Measurements from ENCODE around the gene ERGIC1. TPM values are rescaled to one million over a fixed set of nuclear protein-coding genes. Genes with fewer than 3 reads are reported as not detected.
"Not testable (repeated sequence)": the region's sequence is repeated elsewhere in the genome, so short reads cannot be mapped to it uniquely, and the experiment has no call there.

The ERGIC1 gene
- total RNA-seq, 1 donor from 2014 or later, result 118 TPM

DNA sequence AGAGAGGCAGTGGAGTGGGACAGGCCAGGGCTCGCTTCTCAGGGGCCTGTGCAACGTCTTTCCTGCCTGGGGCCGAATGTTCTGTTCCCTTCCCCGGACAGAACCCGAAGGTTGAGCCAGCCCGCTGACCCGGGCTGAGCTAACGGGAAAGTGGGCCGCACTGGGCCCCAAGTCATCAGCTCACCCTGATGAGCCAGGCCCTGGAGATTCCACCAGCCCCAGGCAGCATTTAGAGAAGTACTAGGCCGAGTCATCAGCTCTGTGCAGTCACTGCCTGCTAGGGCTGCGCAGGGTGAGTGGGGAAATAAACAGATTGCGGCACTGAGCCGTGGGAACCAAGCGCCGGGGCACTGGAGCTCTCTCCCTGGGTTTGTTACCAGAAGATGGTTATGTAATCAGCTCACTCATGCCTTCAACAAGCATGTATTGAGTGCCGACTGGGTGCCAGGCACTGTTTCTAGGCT is 33.9 kb upstream of the ERGIC1 start:
- DNase-seq (ENCODE audit: low spot score), result no peak

DNA sequence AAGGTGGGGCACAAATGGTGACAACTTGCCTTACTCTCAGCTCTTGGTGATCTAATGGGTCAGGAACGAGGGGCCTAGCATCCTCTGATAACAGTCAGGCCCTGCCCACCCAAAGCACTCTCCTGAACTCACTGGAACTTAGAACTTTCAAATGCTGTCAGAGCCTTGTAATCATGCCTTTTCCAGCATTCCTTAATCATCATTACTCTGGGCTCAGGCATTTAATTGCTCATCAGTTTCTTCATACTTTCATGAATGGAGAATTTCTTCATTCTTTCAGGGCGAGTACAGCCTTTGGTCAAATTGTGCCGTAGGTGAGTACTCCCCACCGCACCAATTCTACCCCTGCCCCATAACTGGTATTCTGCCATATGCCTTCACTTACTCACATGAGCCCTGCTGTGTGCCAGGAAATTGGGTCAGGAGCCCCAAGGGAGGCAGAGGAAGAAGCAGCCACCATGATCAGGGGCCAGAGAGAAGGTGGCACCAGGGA is 32.8 kb upstream of the ERGIC1 start:
- no peak for DNase-seq (ENCODE audit: low spot score)

DNA sequence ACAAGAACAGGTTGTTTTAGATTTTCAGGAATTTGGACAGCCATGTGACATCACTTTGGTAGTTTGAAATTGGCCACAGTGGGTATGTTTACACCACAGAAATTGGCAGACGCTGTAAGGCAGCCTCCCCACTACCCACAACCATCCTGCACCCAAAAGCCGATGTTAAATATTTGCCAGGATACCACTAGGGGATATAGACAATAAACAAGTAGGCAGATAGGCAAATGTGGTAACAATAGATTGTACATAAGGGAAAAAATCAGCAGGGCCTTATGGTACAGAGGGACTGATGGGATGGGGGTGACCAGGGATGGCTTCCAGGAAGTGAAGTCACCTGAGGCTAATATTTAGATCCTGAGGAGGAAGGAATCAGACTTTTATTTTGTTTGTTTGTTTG is 31.9 kb upstream of the ERGIC1 start:
- no peak for DNase-seq (ENCODE audit: low spot score)

DNA sequence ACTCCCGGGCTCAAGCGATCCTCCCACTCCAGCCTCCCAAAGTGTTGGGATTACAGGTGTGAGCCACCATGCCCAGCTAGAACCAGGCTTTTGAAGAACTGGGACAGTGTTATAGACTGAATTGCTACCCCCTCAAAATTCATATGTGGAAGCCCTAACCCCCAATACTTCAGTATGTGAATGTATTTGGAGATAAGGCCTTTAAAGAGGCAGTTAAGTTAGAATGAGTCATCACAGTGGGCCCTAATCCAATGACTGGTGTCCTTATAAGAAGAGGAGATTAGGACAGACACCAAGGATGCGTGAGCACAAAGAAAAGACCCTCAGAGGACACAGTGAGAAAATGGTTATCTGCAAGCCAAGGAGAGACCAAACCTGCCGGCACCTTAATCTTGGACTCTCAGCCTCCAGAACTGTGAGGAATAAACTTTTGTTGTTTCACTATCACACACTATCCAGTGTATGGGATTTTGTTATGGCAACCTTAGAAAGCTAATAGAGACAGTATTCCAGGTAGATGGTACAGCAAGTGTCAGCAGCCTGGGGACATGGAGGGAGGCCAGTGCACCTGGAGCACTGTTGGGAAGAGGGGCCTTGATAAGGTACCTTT is 31.4 kb upstream of the ERGIC1 start:
- no peak for DNase-seq (ENCODE audit: low spot score)

DNA sequence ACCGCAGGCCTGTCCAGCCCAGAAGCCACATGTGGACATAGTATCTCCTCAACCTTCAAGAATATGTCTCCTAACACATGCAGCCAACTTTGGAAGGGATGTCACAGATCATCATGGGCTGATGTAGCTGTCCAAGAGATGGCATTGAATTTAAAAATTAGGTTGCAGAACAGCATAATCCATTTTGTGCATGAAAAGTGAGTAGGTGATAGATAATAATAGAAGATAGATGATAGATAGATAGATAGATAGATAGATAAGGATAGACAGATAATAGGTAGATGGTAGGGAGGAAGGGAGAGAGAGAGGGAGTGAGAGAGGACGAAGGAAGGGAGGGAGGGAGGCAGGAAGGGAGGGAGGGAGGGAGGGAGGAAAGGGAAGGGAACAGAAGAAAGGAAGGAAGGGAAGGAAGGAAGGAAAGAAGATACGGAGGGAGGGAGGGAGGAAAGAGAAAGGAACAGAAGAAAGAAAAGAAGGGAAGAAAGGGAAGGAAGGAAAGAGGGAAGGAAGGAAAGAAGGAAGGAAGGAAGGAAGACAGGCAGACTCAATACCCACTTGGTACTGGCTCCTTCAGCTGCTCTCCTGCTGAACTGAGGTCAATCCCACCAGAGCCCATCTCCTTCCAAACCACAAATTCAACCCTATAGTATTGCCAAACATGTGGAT is 28.9 kb upstream of the ERGIC1 start:
- no peak for DNase-seq (ENCODE audit: low spot score)

DNA sequence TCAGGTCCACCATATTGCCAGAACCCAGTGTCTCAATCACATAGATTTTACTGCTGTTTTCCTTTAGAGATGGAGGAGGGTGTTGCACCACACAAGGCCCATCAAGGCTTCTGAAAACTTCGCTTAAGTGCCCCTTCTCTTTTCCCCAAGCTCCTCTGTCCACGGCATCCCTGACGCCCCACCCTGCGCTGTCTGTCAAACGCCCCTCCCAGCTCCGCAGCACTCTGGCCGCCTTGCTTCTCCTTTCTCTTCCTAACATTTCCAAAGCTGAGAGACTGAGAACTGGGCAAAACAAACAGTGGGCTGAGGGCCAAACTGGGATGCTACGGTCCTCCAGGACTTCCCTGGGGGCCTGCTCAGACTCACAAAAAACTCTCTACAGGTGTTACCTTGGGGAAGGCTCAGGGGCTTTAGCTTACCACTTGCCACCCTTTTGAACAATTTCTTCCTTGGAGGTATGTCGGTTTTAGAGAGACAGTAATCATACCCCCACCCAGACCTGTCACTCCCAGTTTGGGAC is 28.3 kb upstream of the ERGIC1 start:
- no peak for DNase-seq (ENCODE audit: low spot score)

DNA sequence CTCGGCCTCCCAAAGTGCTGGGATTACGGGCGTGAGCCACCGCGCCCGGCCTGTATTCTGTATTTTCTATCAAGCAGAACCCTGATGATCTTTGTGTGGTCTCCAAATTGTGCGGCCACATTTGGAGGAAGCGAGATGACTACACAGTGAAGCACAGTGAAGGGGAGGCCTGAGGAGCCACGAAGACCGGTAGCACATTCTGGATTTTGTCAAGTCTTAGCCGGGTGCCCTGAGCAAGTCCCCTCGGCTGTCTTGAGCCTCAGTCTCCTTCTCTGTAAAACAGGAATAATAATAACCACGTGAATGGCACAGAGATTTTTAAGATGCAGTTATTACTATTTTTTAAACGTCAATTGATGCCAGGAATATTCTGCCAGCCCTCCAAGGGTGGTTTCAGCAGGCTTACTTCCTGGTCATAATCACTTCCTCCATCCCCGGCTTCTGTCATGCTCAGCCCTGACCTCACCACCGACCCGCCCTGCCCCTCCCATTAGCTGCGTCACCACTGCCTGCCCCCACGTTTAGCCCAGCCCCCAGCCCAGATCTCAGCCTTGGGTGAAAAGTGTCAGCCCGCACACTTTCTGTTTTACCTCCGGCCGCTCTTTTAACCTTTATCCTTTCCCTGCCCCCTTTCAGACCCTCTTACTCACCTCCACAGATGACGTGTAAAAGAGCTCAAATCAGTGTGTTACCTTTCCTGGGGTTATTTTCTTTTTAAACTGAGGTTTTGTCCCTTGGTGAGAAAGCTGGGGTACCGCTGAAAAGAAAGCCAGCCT is 27.0 kb upstream of the ERGIC1 start:
- peak; percentile 91 for DNase-seq (ENCODE audit: low spot score)

DNA sequence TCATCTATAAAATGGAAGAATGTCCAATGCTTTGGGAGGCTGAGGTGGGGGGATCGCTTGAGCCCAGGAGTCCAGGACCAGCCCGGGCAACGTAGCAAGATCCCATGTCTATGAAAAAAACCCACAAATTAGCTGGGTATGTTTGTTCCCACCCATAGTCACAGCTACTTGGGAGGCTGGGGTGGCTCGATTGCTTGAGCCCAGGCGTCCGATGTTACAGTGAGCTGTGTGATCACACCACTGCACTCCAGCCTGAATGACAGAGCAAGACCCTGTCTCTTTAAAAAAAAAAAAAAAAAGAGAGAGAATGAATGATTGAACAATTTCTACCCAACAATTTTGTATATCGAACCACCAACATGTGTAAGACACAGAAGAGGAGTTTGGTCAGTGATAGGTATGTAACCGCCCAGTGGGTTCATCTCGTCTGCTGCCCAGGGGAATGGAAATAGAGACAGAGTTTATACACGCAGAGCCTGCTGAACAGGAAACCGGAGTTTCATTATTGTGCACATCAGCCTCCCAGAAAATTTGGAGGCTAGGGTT is 26.2 kb upstream of the ERGIC1 start:
- DNase-seq (ENCODE audit: low spot score), result no peak

DNA sequence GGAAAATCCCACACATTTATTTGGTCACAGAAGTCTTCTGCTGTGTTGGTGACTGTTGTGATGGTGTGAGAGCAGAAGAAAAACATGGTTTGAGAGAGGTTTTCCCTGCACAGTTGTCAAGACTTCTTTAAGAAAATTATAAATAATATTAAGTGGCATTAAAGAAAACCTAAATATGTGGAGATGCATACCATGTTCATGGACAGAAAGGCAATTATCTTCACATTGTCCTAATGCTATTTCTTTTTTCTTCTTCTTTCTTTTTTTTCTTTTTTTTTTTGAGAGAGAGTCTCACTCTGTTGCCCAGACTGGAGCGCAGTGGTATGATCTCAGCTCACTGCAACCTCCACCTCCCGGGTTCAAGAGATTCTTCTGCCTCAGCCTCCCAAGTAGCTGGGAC is 24.3 kb upstream of the ERGIC1 start:
- no peak for DNase-seq (ENCODE audit: low spot score)

DNA sequence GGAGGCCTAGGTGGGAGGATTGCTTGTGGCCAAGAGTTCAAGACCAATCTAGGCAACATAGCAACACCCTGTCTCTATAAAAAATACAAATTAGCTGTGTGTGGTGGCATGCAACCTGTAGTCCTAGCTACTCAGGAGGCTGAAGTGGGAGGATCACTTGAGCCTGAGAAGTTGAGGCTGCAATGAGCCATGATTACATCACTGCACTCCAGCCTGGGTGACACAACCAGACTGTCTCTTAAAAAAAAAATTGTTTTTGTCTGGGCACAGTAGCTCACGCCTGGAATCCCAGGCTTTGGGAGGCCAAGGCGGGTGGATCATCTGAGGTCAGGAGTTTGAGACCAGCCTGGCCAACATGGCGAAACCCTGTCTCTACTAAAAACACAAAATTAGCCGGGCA is 23.1 kb upstream of the ERGIC1 start:
- DNase-seq (ENCODE audit: low spot score), result not testable (repeated sequence)

DNA sequence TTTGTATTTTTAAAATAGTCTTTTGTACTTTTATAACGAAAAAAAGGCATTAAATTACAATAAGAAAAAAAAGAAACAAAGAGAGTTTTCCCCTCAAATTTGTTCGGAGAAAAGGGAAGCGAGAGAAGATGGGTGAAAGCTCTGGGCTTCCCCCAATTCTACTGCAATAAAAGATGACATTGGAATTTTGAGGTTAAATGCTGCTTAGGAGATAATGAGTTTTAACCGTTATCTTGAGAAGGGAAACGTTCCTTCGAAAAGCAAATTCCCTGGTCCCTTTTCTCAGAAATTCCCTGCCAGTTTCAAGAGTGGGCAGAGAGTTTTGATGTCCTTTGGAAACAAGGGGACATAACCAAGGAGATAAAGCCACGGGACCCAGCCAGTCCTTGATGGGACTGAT is 18.4 kb upstream of the ERGIC1 start:
- DNase-seq (ENCODE audit: low spot score), result no peak

DNA sequence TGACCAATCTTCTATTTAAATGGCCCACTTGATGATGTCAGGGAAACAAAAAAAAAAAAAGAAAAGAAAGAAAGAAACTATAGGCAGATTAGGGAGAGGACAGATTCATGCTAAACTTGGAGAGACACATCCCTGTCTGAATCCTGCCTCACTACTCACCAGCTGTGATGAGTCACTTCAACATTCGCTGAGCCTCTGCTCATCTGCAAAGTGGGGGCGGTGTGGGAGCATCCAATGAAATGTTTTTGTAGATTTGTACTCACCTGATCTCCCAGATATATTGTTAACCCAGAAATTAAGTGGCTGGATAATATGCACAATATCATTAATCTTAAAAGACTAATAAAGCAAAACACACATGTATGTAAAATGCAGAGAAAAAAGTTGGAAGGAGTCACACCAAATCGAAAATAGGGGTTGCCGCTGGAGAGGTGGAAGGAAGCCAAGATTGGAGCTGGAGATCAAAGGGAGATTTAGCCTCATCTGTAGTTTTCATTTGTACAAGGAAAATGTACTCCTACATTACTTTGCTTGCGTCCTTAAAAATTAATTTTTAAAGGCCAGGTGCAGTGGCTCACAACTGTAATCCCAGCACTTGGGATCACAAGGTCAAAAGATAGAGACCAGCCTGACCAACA is 17.0 kb upstream of the ERGIC1 start:
- no peak for DNase-seq (ENCODE audit: low spot score)

DNA sequence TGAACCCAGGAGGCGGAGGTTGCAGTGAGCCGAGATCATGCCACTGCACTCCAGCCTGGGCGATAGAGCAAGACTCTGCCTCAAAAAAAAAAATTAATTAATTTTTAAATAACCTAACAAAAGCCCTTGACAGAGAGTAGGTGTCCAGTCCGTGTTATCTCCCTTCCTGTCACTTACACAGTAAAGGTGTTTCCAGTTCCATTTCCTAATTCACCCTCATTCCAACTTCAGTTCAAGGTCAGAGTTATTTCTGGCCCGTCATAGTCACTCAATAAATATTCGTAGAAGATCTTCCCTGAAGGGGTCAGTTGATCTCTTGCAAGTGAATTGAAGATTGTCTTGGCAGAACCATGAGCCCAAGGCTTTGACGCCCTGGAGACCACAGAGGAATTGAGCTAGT is 16.4 kb upstream of the ERGIC1 start:
- DNase-seq (ENCODE audit: low spot score), result no peak

DNA sequence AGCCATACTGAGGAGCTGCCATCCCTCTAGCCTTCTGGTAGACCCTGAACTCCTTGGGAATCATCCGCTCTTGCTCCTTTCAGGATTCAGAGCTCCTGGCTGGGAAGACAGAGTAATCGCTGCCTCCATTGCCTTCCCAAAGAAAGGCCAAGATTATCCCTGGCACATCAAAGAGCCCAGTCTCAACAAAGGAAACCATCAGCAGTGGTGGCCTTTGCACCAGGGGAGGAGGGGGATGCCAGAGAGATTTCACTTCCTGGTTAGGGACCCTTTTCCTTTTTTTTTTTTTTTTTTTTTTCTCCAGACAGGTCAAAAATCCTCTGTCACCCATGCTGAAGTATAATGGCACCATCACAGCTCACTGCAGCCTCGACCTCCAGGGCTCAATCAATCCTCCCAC is 16.0 kb upstream of the ERGIC1 start:
- DNase-seq (ENCODE audit: low spot score), result no peak

DNA sequence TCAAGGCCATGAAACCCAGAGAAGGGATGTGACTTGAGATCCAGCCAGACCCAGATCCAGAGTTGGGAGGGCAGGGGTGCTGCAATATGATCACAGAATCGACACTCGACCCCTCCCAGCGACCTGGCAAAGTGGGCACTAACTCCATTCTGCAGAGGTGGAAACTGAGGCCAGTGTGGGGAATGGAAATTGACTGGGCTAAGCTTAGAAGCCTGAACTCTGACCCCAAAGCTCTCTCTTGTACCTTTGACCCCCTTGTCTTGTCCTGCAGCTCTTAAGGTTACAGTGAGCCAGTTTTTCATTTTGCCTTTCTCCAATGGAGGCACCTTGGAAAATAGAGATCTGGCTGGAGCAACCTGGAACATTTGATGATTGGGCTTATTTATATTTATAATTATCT is 14.5 kb upstream of the ERGIC1 start:
- DNase-seq (ENCODE audit: low spot score), result no peak

DNA sequence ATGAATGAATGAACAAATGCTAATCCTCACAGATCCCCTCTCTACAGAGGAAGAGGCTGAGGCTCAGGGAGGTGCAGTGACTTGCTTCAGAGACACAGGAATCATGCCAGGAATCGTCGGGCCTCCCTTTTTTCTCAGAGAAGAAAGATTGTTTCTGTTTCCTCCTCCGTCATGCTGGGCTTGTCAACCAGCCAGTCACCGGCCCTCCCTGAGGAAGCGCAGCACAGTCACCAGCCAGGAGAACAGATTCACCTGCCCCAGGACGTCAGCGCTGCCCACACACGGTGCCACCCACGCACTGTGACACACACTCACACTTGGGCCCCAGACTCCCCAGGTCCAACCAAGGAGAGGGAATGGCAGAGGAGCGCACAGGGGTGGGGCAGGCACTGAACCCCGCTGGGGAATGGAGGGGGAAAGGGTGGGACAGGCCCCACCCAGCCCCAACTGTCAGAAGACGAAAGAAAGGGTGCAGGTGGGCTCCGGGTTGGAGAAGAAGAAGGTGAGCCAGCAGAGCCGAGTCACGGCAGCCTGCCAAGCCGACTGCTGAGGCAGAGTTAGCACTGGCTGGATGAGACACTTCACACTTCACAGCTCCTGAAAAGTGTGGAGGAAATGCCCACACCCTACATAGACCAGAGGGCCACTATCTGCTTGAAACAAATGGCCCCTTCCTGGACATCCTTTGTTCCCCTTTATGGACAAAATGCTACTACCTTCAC is 13.8 kb upstream of the ERGIC1 start:
- no peak for DNase-seq (ENCODE audit: low spot score)

DNA sequence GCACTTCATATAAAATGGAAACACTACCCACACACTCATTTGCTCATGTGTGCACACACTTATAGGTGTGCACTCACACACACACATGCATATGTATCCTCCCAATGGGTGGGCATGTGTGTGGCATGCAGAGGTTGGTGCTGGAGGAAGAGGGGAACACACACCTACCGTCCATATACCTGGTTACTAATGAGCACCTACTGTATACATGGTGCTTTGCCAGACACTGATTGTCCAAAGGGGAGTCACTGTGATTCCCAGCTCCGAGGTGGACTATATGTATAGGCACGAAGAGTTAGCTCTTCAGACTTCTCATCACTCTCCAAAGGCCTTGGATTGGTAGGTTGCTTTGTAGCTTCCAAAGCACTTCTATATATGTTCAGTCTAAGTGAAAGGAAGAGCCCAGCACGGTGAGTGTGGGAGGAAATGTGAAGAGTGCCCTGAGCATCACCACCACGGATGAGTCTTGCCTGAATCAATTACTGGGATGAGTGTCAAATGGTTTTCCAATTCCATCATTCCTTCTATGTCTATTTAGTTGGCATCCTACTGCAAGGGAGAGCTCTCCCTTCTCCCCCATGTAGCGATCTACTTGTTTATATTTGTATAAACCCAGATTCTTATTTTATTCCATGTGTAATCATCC is 12.6 kb upstream of the ERGIC1 start:
- no peak for DNase-seq (ENCODE audit: low spot score)

DNA sequence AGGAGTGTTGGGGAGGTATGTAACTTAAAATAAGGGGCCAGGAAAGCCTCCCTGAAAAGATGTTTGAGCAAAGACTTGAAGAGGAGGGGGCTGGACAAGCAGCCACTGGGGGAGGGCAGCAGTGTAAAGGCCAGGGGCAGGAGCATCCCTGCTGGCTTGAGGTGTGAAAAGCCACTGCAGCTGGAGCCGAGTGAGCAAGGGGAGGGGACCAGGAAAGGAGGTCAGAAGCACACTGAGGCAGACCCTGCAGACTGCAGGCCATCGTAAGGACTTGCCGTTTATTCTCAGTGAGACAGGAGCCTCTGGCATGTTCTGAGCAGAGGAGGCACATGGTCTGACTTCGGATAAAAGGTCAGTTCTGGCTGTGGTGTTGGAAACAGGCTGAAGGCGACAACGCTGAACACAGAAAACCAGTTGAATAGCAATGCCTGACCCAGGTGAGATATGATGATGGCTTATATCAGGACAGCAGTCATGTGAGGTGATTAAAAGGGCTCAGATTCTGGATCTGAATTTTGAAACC is 10.2 kb upstream of the ERGIC1 start:
- DNase-seq (ENCODE audit: low spot score), result no peak

DNA sequence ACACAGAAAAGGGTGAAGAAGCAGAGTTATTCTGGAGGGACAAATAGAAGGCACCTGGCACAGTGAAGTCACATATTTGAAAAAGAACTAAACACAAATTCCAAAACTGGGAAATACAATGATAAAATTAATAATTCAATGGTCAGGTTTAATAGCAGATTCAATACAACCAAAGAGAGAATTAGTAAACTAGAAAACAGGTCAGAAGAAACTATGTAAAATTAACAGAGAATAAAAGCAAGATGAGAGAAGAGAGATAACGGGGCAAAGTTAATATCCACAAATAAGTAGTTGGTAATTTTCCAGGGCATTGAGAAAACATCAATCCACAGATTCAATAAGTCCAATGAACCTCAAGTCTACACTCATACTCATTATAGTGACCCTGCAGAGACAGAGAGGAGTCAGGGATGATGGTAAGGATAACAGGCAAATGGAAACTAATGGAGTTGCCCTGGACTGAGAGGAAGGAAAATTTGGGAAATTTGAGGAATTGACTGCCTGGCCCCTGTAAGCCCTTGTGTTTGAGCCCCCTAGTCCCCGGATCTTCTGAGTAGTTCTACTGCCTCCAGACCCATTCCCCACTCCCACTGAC is 8.3 kb upstream of the ERGIC1 start:
- DNase-seq (ENCODE audit: low spot score), result no peak

DNA sequence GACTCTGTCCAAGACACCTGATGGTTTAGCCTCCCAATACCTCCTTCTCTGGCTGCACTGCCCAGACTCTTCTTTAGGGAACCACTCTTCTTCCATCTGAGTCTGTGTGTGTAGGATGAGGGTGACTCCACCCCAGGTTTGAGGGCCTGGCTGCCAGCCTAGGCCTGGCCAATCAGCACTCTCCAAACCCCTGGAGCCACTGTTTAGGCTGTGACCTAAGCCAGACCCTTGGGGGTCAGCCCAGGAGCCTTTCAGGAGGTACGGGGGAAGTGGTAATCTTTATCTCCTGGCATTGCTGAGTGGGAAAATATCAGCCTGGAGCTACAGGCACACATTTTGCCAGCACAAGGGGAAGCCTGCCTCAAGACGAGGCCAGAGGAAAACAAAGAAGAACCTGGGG is 6.2 kb upstream of the ERGIC1 start:
- no peak for DNase-seq (ENCODE audit: low spot score)

All from mucosa of gallbladder (tissue), 1 donor.